ENCODE measurements around the gene TAF10.
A peak's percentile ranks its signal among the peaks of the same experiment; 100 is the strongest.

The TAF10 gene

DNA sequence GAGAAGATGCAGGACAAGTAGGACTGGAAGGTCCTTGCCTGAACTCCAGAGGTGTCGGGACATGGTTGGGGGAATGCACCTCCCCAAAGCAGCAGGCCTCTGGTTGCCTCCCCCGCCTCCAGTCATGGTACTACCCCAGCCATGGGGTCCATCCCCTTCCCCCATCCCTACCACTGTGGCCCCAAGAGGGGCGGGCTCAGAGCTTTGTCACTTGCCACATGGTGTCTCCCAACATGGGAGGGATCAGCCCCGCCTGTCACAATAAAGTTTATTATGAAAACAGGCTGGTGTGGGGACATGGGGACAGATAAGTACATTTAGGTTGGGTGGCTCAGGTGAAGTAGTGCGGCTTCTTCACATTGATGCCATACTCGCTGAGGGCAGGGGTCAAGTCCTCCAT lies 1.4 kb downstream of the TAF10 start:
- H3K36me3 Mint-ChIP-seq, result peaks cover 42% of the 10 kb centered on the region

DNA sequence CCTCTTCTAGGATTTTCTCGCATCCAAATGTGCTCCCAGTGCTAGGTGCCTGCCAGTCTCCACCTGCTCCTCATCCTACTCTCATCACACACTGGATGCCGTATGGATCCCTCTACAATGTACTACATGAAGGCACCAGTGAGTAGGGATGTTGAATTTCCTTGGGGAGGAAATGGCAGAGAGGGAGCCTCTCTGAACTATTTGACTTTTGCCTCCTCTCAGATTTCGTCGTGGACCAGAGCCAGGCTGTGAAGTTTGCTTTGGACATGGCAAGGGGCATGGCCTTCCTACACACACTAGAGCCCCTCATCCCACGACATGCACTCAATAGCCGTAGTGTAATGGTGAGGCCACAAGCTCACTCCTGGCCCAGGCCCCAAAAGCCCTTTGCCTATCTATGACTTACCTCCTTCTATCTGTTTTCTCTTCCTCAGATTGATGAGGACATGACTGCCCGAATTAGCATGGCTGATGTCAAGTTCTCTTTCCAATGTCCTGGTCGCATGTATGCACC lies 2.5 kb downstream of the TAF10 start:
- Mint-ChIP-seq H3K9me3 (no peaks in the 10 kb centered on the region), H3K36me3 (peaks cover 42% of the 10 kb centered on the region), H3K27ac (no peak overlapping the region), H3K4me1 (peaks cover 43% of the 10 kb centered on the region), H3K27me3 (no peaks in the 10 kb centered on the region), H3K4me3 (no peak overlapping the region)
- no peak for ATAC-seq

More for the DNA sequence above, 1.4 kb downstream of the TAF10 start:
- Mint-ChIP-seq H3K9me3 (no peaks in the 10 kb centered on the region), H3K4me1 (peaks cover 44% of the 10 kb centered on the region), H3K27ac (no peak overlapping the region), H3K4me3 (peak overlapping the region; percentile 82), H3K27me3 (no peaks in the 10 kb centered on the region)
- no peak for ATAC-seq

DNA sequence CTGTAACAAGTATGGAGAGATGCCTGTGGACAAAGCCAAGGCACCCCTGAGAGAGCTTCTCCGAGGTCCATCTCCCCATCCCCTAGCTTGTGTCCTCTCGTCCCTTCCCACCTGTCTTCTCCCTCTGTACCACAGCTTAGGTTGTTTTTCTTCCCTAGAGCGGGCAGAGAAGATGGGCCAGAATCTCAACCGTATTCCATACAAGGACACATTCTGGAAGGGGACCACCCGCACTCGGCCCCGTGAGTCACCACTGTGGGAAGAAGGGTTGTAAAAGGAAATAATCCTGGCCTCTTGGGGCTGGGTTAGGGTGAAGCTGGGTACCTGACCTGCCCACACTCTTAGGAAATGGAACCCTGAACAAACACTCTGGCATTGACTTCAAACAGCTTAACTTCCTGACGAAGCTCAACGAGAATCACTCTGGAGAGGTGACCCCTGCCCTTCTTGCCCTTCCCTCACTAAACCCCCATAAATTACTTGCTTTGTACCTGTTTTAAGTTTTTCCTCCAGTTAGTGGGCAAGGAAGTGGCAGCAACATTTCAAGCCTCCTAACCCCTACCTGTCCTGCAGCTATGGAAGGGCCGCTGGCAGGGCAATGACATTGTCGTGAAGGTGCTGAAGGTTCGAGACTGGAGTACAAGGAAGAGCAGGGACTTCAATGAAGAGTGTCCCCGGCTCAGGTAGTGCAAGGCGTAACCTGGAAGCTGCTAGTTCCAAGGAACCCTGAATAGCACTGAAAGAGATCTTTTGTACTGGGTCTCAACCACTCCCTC lies 3.1 kb downstream of the TAF10 start:
- Mint-ChIP-seq H3K4me3 (no peak overlapping the region), H3K27ac (no peak overlapping the region), H3K36me3 (peaks cover 42% of the 10 kb centered on the region)

DNA sequence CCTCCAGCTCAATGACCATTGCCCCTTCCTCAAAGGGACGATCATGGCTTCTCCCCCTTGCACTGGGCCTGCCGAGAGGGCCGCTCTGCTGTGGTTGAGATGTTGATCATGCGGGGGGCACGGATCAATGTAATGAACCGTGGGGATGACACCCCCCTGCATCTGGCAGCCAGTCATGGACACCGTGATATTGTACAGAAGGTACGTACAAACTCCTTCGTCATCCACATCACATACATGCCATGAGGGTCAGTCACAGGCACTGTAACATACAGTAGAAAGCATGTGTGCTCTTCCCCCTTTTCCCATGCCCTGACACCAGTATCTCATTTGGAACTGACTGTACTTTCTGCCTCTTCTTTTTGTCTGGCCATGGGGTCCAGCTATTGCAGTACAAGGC lies 4.0 kb downstream of the TAF10 start:
- Mint-ChIP-seq H3K4me1 (peaks cover 43% of the 10 kb centered on the region), H3K27me3 (no peaks in the 10 kb centered on the region), H3K36me3 (peaks cover 42% of the 10 kb centered on the region), H3K9me3 (no peaks in the 10 kb centered on the region), H3K4me3 (no peak overlapping the region), H3K27ac (no peak overlapping the region)
- ATAC-seq, result no peak

More for the DNA sequence above, 3.1 kb downstream of the TAF10 start:
- no peaks in the 10 kb centered on the region for H3K27me3 Mint-ChIP-seq
- H3K4me1 Mint-ChIP-seq, result peaks cover 43% of the 10 kb centered on the region
- no peak for ATAC-seq
- H3K9me3 Mint-ChIP-seq, result no peaks in the 10 kb centered on the region

DNA sequence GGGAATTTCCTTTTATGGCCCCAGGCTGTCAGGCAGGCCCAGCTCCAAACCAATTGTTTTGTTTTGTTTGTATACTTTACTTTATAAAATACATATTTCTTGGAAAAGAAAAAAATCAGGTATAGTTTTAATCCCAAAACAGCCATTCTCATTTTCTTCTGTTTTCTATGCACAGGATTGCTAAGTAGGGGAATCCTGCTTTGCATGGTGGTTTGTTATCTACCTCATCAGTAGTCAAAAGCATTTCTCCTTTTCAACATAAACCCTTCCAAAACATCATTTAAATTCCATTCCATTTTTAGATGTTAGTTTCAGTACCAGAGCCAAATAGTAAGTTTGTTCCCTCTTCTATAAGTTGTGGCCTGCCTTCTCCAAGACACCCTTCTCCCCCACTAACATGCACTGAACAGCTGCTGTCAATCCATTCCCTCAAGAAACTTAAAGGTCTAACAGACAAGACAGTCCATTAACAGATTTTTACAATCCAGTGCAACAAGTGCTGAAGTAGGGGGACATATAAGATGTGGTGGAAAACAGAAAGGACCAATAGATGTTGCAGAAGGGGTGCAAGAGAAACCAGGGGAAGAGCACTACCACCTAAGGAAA lies 4.7 kb downstream of the TAF10 start:
- Mint-ChIP-seq H3K4me3 (peak overlapping the region; percentile 48), H3K27ac (no peak overlapping the region)

DNA sequence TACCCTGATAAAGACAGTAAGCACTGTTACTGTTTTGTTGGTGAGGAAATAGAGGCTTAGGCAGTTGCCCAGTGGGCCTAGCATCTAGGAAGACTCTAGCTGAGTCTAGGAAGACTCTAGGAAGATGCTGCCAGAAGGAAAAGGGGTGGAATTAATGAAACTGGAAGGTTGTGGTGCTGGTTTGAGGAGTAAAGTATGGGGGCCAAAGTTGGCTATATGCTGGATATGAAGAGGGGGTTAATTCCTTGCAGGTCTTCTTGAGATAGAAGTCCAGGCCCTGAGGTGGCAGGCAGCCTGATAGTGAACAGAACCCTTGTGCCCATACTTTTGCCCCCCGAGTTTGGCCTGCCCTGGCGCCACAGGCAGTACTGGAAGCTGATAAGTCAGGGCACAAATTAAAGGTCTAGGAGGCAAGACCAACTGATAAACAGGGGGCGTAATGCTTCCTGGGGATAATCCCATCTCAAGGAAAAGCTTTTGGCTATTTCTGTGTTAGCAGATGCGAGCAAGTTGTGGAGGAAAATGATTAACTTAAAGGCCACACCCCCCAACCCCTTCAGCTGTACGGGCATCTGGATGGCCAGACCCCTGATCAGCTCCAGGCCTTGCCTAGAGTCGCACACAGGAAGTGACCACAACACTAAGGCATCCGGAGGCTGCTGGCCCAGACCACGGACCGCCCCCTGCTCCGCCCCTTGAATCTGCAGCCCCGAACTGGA lies 5.4 kb downstream of the TAF10 start:
- H3K9me3 Mint-ChIP-seq, result no peaks in the 10 kb centered on the region
- peak overlapping the region; percentile 48 for H3K4me3 Mint-ChIP-seq
- no peak overlapping the region for H3K27ac Mint-ChIP-seq
- H3K36me3 Mint-ChIP-seq, result peaks cover 47% of the 10 kb centered on the region
- peaks cover 43% of the 10 kb centered on the region for H3K4me1 Mint-ChIP-seq
- no peaks in the 10 kb centered on the region for H3K27me3 Mint-ChIP-seq
- peak; percentile 63 for ATAC-seq

More for the DNA sequence above, 4.7 kb downstream of the TAF10 start:
- no peak for ATAC-seq
- H3K9me3 Mint-ChIP-seq, result no peaks in the 10 kb centered on the region
- peaks cover 43% of the 10 kb centered on the region for H3K4me1 Mint-ChIP-seq
- no peaks in the 10 kb centered on the region for H3K27me3 Mint-ChIP-seq
- H3K36me3 Mint-ChIP-seq, result peaks cover 42% of the 10 kb centered on the region

DNA sequence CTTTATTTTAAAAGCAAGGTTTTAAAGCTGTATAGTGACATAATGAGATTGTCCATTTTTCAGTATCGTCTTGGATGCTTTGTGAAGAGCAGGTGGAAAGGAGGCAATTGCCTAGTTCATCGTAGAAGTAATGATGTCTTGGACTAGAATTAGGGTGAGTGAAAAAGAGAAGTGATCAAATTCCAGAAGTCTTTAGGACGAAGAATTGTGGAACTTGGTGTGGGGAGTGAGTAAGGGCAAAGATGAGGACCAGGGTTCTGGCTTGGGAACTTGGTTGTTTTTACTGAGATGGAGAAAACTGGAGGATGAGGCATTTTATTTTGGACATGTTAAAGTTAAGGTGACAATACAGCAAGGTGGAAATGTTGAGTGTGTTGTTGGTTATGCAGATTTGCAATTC lies 7.2 kb downstream of the TAF10 start:
- no peak for ATAC-seq
- Mint-ChIP-seq H3K27ac (no peak overlapping the region), H3K27me3 (no peaks in the 10 kb centered on the region), H3K4me1 (peaks cover 25% of the 10 kb centered on the region), H3K4me3 (no peak overlapping the region), H3K36me3 (peaks cover 35% of the 10 kb centered on the region), H3K9me3 (no peaks in the 10 kb centered on the region)

DNA sequence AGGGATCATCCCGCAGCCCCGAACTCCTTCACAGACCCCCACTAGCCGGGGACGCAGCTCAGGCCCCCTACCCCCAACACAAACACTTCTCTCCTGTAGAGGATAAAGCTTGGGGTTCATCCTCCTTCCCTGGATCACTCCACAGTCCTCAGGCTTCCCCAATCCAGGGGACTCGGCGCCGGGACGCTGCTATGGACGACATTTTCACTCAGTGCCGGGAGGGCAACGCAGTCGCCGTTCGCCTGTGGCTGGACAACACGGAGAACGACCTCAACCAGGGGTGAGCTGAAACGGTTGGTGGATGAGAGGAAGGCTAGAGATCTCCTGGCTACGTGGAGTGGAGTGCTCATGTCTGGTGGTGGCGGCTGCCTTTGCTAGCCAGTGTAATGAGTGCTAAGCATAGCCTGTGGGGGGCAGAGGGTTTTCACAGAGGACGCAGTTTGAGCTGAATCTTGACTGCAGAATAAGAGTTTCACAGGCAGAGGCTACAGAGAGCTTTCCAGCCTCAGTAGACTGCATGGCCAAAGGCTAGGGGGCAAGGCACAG lies 7.9 kb downstream of the TAF10 start:
- no peak overlapping the region for H3K27ac Mint-ChIP-seq
- ATAC-seq, result peak; percentile 72
- no peaks in the 10 kb centered on the region for H3K9me3 Mint-ChIP-seq
- H3K36me3 Mint-ChIP-seq, result peaks cover 34% of the 10 kb centered on the region
- peaks cover 24% of the 10 kb centered on the region for H3K4me1 Mint-ChIP-seq
- H3K27me3 Mint-ChIP-seq, result no peaks in the 10 kb centered on the region
- no peak overlapping the region for H3K4me3 Mint-ChIP-seq

DNA sequence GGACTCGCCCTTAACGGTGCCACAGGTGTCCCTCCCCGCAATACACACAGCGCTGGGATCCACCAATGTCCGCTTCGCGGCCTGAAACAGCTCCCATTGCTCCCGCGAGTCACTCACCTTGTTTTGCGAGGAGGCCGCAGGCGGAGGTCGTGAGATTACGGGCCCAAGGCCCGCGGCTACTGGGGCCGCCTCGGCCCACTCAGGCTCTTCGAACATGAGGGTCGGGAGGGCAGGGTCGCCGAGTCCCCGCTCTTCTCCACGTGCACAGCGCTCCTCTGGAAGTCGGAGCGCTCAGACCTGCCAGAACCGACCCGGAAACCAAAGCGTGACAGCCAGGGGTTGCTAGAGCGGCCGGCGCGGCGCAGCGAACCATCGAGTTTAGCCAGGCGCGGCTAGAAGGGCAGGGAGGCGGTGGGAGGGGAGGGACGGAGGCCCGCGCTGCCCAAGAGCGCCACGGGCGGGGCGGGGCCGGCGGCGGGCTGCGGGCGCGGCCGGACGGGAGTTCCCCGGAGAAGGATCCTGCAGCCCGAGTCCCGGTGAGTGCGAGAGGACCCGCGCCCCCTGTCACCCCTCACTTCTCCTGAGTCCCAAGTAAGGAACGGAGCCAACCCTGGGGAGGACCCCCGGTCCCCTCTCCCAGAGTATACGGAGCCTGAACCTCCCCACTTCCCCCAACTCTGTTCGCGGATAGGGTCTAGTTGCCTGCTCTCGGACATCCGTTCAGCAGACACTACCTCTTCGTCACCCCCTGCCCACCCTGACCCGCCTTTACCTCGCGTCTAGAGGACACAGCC lies 8.5 kb downstream of the TAF10 start, which contains the start of the genes ILK and RRP8:
Gene ILK, plus strand, starts transcription at position 488 of the 794 bp plus-strand sequence. CDS start 498 bp downstream, outside the sequence.
Gene RRP8, minus strand, starts transcription at position 330 of the 794 bp plus-strand sequence. Its CDS starts 114 bp downstream, at position 216.
- ATAC-seq, result peak; percentile 93
- Mint-ChIP-seq H3K27me3 (no peaks in the 10 kb centered on the region), H3K9me3 (no peaks in the 10 kb centered on the region), H3K4me1 (peaks cover 28% of the 10 kb centered on the region), H3K27ac (no peak within 1 kb of the TSS), H3K36me3 (peaks cover 35% of the 10 kb centered on the region), H3K4me3 (no peak within 1 kb of the TSS)

DNA sequence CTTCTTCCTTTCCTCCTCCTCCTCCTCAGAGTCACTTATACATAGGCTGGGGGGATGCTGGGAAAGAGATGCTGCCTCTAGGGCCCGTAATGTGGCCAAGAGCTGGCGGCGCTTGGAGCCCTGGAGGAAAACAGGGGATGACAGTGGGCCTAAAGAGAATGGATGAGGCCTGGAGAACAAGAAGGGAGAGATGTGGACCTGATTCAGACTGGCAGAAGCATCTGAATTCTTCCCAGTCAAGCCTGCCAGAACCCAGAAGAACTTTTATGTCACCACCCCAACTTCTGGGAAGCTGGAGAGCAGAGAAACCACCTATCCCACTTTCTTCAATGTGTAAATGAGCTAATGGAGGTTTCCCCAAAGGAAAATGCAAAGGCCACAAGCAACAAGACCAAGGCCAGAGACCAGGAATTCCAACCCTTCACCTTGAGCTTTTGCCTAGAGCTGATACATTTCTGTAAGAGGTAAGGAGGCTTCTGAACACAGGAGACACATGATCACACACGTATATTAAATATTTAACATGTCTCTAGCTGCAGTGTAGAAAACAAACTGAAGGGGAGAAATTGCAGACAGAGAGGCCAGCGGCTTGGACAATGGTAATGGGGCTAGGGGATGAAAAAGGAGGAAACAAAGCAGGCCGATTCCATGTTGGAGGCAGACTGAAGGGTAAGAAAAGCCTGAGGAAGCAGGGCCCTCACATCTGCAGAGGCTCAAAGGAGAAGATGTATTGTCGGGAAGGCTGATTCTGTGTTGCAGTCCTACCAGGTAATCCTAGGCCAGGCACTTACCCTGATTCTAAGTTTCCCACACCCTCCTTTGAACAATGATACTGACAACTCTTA lies 9.7 kb downstream of the TAF10 start:
- Mint-ChIP-seq H3K4me3 (peak overlapping the region; percentile 39), H3K36me3 (peaks cover 40% of the 10 kb centered on the region), H3K27me3 (no peaks in the 10 kb centered on the region), H3K9me3 (no peaks in the 10 kb centered on the region), H3K27ac (no peak overlapping the region), H3K4me1 (peaks cover 26% of the 10 kb centered on the region)
- no peak for ATAC-seq

DNA sequence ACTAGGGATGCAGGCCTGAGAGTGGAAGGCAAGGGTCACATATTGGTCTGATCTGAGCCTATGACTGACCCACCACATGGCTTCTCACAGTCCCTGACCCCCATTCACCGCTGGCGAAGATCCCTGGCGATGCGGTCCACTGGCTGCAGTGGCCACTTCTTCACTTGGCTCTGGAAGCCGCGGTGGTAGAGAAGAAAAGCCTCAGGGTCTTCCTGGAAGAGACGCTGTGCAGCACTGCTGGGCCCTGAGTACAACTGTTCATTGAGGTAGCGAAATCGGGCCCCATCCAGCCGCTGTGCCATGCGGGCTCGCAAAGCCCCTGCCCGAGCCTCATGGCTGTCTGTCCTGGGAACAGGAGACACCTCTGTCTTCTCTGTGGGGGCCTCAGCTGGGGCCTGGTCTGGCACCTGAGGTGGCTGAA lies 11.0 kb downstream of the TAF10 start:
- Mint-ChIP-seq H3K36me3 (peaks cover 41% of the 10 kb centered on the region), H3K4me3 (no peak overlapping the region), H3K27ac (no peak overlapping the region)

DNA sequence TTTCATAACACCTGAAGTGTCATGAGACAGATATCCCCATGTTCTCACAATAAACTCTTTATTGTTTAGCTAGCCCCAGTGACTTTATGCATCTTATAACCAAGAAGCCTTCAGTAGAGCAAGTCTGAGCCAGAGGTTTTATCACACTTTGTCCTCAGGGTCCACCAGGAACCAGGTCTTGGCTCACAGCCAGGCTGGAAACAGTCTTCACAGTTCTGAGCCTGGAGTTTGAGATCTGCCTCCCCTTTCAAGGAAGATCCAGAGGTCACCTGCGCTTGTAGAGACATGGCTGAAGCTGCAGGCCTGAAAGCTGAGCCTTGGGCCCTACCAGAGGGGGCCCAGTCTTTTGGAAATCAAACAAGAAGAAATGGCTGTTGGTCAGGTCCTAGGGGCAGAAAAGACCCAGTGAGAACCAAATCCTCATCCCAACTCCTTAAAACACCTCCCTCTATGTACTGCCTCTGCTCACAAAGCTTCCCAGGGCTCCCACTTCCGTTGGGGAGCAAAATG lies 12.1 kb downstream of the TAF10 start:
- no peaks in the 10 kb centered on the region for H3K27me3 Mint-ChIP-seq
- no peak overlapping the region for H3K4me3 Mint-ChIP-seq

More for the DNA sequence above, 11.0 kb downstream of the TAF10 start:
- Mint-ChIP-seq H3K4me1 (peaks cover 17% of the 10 kb centered on the region), H3K27me3 (no peaks in the 10 kb centered on the region), H3K9me3 (no peaks in the 10 kb centered on the region)
- no peak for ATAC-seq

DNA sequence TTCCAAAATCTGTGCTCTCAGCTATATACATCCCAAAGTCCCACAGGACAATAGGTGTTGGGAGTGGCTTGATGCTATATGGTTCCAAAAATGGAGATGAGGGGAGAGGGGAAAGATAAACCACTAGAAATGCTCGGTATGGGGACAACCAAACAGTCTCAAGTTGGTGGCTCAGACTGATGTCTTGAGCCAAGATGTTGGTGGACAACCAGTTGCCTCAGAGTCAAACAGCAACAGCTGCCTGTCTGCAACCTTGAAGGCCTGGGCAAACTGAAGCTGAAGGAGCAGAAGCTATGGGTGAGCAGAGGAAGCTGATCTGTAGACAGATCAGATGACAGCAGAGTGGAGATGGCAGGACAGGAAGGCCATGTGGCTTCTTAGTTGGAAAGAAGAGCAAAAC lies 12.6 kb downstream of the TAF10 start:
- Mint-ChIP-seq H3K4me1 (peaks cover 14% of the 10 kb centered on the region), H3K27ac (no peak overlapping the region), H3K36me3 (peaks cover 49% of the 10 kb centered on the region), H3K27me3 (no peaks in the 10 kb centered on the region), H3K9me3 (no peaks in the 10 kb centered on the region), H3K4me3 (no peak overlapping the region)
- ATAC-seq, result no peak

More for the DNA sequence above, 12.1 kb downstream of the TAF10 start:
- no peak overlapping the region for H3K27ac Mint-ChIP-seq
- ATAC-seq, result no peak
- H3K4me1 Mint-ChIP-seq, result peaks cover 13% of the 10 kb centered on the region
- peaks cover 46% of the 10 kb centered on the region for H3K36me3 Mint-ChIP-seq
- no peaks in the 10 kb centered on the region for H3K9me3 Mint-ChIP-seq
